ENCODE results near the gene SLC25A4.
A peak's percentile ranks its signal among the peaks of the same experiment; 100 is the strongest.
"Not testable (repeated sequence)": the region's sequence is repeated elsewhere in the genome, so short reads cannot be mapped to it uniquely, and the experiment has no call there.

Gene SLC25A4

DNA sequence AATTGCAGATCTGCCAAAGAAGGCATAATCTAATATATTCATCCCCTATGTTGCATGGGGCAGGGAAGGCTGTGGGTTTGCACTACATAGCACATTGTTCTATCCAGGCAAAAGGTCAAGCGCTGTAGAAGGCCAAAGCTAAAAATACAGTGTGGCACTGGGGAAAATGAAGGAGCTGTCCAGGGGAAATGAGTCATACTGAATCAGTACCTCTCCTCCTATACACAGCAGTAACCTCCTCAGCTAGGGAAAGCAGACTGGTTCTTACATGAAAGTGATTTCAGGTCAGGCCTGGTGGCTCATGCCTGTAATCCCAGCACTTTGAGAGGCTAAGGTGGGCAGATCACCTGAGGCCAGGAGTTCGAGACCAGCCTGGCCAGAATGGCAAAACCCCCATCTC lies 31.0 kb upstream of the SLC25A4 start:
- no peak overlapping the region for H3K4me3 Mint-ChIP-seq
- peak; percentile 56 for ATAC-seq
- no peak for DNase-seq (ENCODE audit: low spot score in 2 of 2)
- no peaks in the 10 kb centered on the region for H3K4me1 Mint-ChIP-seq
- no peaks in the 10 kb centered on the region for H3K9me3 Mint-ChIP-seq
- H3K36me3 Mint-ChIP-seq: no peaks in the 10 kb centered on the region
- H3K27ac Mint-ChIP-seq: no peak overlapping the region

DNA sequence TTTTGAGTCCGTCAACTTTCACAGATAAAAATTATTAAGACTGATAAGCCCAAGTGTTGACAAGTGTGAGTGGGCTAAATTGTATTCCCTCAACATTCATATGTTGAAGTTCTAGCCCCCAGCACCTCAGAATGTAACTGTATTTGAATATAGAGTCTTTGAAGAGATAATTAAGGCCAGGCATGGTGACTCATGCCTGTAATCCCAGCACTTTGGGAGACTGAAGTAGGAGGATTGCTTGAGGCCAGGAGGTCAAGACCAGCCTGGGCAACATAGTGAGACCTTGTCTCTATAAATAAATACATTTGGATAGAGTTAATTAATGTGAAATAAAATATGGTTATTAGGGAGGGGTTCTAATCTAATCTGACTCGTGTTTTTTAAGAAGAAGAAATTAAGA lies 29.7 kb upstream of the SLC25A4 start:
- no peaks in the 10 kb centered on the region for H3K4me1 Mint-ChIP-seq
- H3K36me3 Mint-ChIP-seq: no peaks in the 10 kb centered on the region
- H3K9me3 Mint-ChIP-seq: no peaks in the 10 kb centered on the region
- ATAC-seq (no peak), DNase-seq (ENCODE audit: low spot score in 2 of 2) (no peak)
- H3K27ac Mint-ChIP-seq: no peak overlapping the region
- H3K4me3 Mint-ChIP-seq: no peak overlapping the region

DNA sequence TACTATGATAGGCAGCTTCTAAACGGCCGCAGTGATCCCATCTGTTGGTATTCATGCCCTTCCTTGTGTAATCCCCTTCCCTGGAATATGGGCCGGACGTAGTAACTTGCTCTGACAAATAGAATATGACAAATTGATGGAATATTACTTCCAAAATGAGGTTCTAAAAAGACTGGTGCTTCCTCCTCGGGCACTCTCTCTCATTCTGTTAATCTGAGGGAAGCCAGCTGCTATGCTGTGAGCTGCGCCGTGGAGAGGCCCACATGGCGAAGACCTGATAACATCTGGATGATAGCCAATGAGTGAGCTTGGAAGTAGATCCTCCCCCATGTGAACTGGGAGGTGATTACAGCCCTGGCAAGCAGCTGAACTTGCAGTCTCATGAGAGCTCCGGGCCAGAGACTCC lies 27.2 kb upstream of the SLC25A4 start:
- H3K27ac Mint-ChIP-seq: no peak overlapping the region
- no peak for DNase-seq (ENCODE audit: low spot score in 2 of 2)

DNA sequence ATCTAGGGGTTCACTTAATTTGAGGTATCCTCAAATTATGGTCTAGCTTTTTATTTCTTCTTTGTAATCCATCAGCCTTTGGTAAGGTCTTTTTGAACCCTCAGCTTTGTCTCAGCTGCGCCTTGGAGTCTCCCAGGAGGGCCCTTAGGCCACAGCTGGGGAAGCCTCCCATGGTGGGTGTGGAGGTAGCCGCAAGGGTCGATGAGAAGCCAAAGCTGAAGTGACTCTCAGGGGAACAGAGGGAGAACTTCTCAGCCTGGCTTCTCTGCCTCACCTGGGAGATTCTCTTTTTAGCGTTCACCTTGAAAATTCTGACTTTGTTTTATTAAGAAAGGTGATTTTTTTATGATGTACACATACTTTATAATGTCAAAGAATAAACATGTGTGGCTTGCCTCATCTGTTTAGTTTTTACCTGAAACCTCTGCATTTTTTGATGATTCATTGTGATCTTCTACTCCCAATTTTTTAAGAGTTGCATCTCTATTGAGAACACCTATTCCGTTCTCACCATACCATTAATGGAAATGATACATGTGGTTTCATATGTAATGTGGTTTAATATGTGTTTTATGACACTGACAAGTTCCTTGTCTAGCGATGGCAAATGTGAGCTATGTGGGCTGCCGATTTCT lies 25.6 kb upstream of the SLC25A4 start:
- ATAC-seq (no peak), DNase-seq (ENCODE audit: low spot score in 2 of 2) (no peak)
- Mint-ChIP-seq H3K4me1 (no peaks in the 10 kb centered on the region), H3K9me3 (no peaks in the 10 kb centered on the region), H3K27ac (no peak overlapping the region), H3K4me3 (no peak overlapping the region), H3K36me3 (no peaks in the 10 kb centered on the region)

More for the DNA sequence above, 27.2 kb upstream of the SLC25A4 start:
- H3K9me3 Mint-ChIP-seq: no peaks in the 10 kb centered on the region
- no peaks in the 10 kb centered on the region for H3K36me3 Mint-ChIP-seq
- H3K4me1 Mint-ChIP-seq: no peaks in the 10 kb centered on the region
- peak; percentile 26 for ATAC-seq
- no peak overlapping the region for H3K4me3 Mint-ChIP-seq

DNA sequence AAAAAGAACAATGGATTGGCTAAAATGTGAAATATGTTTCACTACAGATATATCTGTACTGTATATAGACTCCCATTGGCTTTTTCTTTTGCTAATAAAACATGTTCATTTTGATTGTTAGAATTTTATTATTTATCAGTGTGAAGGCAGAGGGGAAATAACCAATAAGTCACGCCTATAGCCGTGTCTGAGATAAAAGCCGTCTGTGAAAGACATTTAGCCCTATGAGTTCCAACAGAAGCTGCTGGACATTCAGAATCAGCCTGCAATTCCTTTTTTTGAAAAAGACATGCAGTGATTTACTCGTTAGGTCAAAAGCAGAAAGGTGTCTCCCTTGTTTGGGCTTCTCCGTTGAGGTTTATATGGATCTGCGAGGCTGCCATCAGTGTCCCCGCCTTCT lies 24.2 kb upstream of the SLC25A4 start:
- DNase-seq (ENCODE audit: low spot score in 2 of 2): no peak
- no peak for ATAC-seq
- no peak overlapping the region for H3K27ac Mint-ChIP-seq
- H3K4me3 Mint-ChIP-seq: no peak overlapping the region
- H3K36me3 Mint-ChIP-seq: no peaks in the 10 kb centered on the region
- H3K4me1 Mint-ChIP-seq: no peaks in the 10 kb centered on the region
- no peaks in the 10 kb centered on the region for H3K9me3 Mint-ChIP-seq

DNA sequence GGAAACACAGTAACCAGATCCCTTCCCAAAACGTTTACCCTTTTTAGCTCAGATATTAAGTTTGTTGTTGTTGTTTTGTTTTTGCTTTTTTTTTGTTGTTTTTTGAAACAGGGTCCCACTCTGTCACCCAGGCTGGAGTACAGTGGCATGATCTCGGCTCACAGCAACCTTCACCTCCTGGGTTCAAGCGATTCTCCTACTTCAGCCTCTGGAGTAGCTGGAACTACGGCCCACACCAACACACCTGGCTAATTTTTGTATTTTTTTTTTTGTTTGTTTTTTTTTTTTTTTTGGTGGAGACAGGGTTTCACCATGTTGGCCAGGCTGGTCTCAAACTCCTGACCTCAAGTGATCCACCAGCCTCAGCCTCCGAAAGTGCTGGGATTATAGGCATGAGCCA lies 23.6 kb upstream of the SLC25A4 start:
- DNase-seq (ENCODE audit: low spot score in 2 of 2); H3K36me3 Mint-ChIP-seq; ATAC-seq; H3K4me3 Mint-ChIP-seq; H3K9me3 Mint-ChIP-seq; H3K4me1 Mint-ChIP-seq; H3K27ac Mint-ChIP-seq: not testable (repeated sequence)

DNA sequence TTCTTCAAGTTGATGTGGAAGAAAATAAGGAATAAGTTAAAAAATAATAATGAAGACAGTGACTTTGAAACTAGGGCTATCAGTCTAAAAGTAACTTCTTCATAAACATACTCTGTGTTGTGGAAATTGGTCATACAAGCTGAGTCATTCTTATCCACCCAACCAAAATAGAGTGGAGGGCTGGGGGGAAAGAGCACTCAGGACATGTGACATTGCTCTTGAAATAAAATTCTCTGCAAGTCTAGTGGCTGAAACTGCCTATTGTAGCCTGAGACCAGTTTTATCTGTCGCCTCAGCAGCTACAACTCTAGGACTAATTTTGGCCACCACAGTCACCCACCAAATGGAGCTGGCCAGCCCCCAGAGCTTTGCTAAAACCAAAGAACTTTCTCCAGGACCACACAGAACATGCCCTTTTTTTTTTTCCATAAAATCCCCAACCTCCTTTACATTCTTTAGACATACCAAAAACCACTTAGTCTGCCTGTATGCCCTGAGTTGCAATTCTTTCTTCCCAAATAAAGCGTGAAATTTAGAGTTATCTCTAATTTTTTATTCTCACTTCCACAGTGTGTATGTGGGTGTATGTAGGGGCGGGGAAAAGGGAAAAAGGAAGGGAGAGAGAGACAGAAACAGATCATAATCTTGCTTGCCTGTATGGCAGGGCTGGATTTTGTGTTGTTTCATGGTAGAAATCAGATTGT lies 23.0 kb upstream of the SLC25A4 start:
- no peak overlapping the region for H3K27ac Mint-ChIP-seq
- H3K4me3 Mint-ChIP-seq: no peak overlapping the region
- DNase-seq (ENCODE audit: low spot score in 2 of 2) (no peak), ATAC-seq (no peak)
- no peaks in the 10 kb centered on the region for H3K36me3 Mint-ChIP-seq
- H3K9me3 Mint-ChIP-seq: no peaks in the 10 kb centered on the region
- no peaks in the 10 kb centered on the region for H3K4me1 Mint-ChIP-seq

DNA sequence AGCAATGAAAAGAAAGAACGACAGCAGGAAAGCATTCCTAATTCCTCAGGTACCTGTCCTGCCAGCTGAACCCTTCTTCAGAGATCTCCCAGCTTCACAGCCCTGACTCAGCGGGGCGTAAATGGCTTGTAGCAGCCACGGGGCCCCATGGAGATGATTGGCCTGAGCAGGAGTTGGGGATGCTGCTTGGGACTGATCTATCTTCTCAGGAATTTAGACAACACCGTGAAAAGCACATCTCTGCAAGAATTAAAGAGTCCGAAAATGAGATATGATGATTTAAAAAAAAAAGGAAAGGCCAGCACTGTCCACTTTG lies 22.5 kb upstream of the SLC25A4 start:
- no peak overlapping the region for H3K27ac Mint-ChIP-seq
- ATAC-seq (no peak), DNase-seq (ENCODE audit: low spot score in 2 of 2) (no peak)
- H3K36me3 Mint-ChIP-seq: no peaks in the 10 kb centered on the region
- H3K9me3 Mint-ChIP-seq: no peaks in the 10 kb centered on the region
- H3K4me3 Mint-ChIP-seq: no peak overlapping the region
- H3K4me1 Mint-ChIP-seq: no peaks in the 10 kb centered on the region

DNA sequence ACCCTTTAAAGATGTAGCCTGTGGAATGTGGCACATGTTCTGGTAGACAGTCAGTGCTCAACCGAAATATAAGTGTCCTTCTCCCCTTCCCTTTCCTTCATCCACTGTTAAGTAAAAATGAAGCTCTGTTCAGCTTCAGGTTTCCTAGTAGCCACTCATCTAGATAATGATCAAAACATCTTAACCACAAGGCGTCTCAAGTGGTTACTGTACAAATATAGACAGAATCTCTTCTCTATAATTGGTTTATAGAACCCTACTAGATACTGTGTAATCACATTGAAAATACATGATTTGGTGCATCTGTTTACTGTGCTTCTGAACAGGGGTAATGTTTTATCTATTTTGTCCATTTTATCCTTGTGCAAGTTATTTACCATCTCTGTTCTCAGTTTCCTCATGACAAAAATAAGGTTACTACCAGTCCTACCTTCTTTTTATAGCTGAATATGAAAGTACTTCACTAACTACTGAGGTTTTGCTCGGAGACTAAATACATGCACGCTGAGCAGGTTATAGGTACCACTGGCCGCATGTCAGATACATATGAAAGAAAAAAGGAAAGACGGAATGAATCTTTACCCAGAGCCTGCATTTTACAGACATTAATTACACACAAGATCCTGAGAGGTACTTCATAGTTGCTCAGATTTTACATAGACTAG lies 20.3 kb upstream of the SLC25A4 start:
- Mint-ChIP-seq H3K4me1 (no peaks in the 10 kb centered on the region), H3K36me3 (no peaks in the 10 kb centered on the region), H3K4me3 (no peak overlapping the region), H3K9me3 (no peaks in the 10 kb centered on the region), H3K27ac (no peak overlapping the region)
- no peak for DNase-seq (ENCODE audit: low spot score in 2 of 2)
- no peak for ATAC-seq

DNA sequence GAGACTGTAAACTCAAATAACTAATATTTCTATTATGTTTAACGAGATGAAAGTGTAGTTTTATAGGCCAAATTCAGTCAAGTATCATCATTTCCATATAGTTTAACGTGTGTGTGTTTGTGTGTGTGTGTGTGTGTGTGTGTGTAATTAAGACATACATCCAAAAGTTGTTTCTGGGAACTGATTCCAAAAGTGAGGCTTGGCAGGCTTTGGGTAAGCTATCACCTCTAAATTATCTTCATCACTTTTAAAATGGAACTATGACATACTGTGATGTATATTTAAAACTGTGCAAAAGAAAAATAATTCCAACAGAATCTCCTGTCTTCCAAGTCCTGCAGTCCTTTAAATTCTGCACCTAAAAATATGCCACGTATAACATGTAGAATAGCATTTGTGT lies 19.1 kb upstream of the SLC25A4 start:
- Mint-ChIP-seq H3K36me3 (no peaks in the 10 kb centered on the region), H3K9me3 (no peaks in the 10 kb centered on the region), H3K4me3 (no peak overlapping the region), H3K4me1 (no peaks in the 10 kb centered on the region), H3K27ac (no peak overlapping the region)
- no peak for DNase-seq (ENCODE audit: low spot score in 2 of 2)
- no peak for ATAC-seq

DNA sequence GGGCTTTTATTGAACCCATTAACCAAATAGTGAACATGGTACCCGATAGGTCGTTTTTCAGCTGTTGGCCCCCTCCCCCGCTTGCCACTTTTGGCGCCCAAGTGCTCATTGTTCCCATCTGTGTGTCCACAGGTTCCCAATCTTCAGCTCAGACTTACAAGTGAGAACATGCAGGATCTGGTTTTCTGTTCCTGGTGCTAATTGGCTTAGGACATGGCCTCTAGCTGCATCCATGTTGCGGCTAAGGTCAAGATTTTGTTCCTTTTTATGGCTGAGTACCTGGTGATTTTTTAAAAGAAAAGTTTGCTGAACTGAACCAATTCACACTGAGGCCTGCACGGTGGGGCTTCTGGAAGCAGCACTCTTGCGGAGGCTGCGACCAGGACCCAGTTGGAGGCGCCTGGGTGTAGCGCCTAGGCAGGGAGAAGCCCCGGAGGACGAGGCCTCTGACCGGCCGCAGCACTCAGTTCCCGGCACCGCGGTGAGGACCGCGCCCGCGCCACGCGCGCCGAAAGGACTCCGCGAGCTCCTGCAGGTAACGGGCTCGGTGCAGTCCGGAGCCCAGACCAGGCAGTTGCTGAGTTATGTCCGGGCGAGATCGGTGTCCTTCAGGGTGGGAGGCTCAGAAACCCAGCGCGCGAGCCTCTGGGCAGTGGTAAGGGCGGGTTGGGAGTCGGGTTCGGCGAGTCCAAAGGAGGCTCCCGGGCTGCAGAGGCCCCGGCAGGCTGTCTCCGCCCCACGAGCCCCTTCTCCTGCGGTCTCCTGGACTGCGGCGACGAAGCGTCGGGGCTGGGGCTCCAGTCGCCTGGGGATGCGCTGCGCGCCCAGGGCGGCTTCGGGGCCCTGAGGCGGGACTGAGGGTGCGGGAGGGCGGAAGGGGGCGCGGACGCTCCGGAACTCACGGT lies 15.8 kb upstream of the SLC25A4 start:
- no peak for DNase-seq (ENCODE audit: low spot score in 2 of 2)
- H3K9me3 Mint-ChIP-seq: no peaks in the 10 kb centered on the region
- no peak overlapping the region for H3K27ac Mint-ChIP-seq
- H3K4me1 Mint-ChIP-seq: no peaks in the 10 kb centered on the region
- H3K4me3 Mint-ChIP-seq: peak overlapping the region; percentile 63
- H3K36me3 Mint-ChIP-seq: no peaks in the 10 kb centered on the region
- ATAC-seq: peak; percentile 23

DNA sequence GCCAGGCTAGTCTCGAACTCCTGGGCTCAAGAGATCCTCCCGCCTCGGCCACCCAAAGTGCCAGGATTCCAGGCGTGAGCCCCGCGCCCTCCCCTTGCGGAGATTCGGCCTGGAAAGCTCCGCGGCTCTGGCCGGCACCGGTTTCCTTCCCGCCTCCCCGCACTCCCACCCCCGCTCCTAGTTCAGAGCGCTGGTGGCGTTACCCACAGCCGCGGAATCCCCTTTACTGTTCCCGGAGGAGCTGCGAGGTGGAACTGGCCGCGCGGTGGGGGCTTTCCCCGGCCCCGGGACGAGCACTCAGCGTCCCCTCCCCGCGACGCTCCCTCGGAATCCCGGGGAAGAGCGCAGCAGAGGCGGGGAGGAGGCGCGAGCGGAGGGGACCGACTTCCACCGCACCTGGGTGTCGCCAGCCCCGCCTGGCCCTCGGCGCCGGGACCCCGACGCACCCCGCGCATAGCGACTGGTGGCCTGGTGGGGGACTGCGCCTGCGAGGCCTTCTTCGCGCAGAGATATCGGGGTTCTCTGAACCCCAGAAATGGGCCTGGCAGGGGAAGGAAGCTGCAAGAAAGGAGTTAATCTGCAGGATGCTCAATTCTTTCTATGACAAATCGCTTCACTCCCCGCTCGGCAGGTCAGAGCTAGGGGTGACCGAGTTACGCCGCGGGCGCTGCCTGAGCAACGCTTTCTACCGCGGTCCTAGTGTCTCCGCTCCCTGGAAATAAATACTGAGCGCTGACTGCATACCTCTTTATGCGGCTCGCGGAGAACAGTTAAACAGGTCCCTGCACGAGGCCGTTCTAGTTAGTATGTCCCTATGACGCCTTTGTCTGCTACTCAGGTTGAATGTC lies 14.6 kb upstream of the SLC25A4 start:
- Mint-ChIP-seq H3K4me1 (no peaks in the 10 kb centered on the region), H3K27ac (no peak overlapping the region), H3K36me3 (no peaks in the 10 kb centered on the region), H3K9me3 (no peaks in the 10 kb centered on the region), H3K4me3 (peak overlapping the region; percentile 63)
- ATAC-seq (peak; percentile 78), DNase-seq (ENCODE audit: low spot score in 2 of 2) (peak; percentile 18 to 62)

DNA sequence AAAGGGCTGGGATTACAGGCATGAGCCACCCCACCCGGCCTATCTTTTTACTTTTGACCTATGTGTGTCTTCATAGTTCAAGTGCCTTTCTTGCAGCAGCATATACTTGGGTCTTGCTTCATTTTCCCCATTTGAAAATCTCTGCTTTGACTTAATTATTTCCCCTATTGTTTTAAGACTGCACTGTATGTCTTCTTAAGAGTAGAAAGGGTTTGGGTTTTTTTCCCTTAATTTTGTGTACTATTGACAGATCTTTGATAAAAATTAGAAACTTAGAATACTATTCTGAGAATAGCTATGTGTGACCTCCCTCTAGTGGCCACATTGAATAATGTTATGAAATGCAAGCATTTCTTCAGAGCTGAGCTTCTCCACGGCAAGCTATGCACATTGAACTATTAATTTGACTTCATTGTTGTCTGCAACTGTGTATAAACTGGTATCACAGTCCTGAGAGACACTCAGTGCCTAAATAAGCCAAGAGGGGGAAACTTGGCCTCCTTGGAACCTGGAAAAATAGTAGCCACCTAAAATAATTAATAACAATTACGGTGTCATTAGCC lies 8.7 kb upstream of the SLC25A4 start:
- Mint-ChIP-seq H3K36me3 (no peaks in the 10 kb centered on the region), H3K4me3 (no peak overlapping the region), H3K27ac (no peak overlapping the region), H3K4me1 (no peaks in the 10 kb centered on the region), H3K9me3 (no peaks in the 10 kb centered on the region)
- DNase-seq (ENCODE audit: low spot score in 2 of 2) (no peak), ATAC-seq (peak; percentile 69)

DNA sequence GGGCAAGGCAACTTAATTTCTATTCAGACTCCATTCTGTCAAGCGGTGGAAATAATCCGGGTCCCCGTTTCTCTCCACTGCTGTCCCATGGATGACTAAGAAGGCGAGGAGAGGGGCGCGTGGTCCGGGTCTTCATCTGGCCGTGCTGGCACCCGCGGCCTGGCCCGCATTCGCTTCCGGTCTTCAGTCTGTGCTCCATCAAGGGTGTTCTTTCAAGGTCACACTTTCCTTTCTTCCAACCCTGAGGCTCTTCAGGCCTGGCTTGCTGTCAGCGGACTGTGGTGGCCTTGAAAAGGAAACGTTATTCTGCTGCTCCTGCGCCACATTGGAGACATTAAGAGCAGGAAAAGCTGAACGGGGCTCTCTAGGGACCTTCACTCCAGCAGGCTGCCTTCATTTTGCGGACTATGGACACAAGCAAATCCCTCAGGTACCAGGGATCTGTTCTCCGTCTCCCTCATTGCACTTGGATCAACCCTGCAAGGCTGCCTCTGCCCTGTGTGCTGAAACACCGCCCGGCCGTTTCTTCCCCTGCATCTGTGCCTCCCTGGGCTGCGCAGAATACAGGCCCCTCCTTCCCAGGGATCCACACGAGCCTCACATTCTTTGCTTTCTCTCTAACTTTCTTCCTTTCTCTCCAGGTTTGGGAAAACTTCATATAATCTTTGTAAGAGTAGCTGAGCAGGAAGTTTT lies 5.7 kb upstream of the SLC25A4 start:
- Mint-ChIP-seq H3K4me1 (peaks cover 2% of the 10 kb centered on the region), H3K27ac (no peak overlapping the region), H3K36me3 (no peaks in the 10 kb centered on the region), H3K9me3 (no peaks in the 10 kb centered on the region), H3K4me3 (no peak overlapping the region)
- DNase-seq (ENCODE audit: low spot score in 2 of 2) (peak in 1 of 2 donors; percentile 40), ATAC-seq (no peak)

Measured in stimulated activated effector memory CD8-positive, alpha-beta T cell treated with anti-CD3 and anti-CD28 coated beads, Interleukin-12 subunit alpha, Interleukin-12 subunit beta, amount 100 ng/mL, for 72 hours (primary cell).